H9 (cell line): ENCODE data around the gene ZNFX1. TPM values are rescaled to one million over a fixed set of nuclear protein-coding genes. Genes with fewer than 3 reads are reported as not detected.

ENCODE experiments used
- DNase-seq: peaks from one replicate; pipeline ENCODE4 v3.0.0-alpha.2; 2017
- H2AFZ ChIP-seq: one replicate; pipeline ENCODE4 v1.6.1; 2013; ENCODE audit warnings: mild to moderate bottlenecking, low read length, control low read depth, moderate library complexity
- H2AK5ac ChIP-seq: 2 replicates; pipeline ENCODE4 v1.6.1; 2013; ENCODE audit warnings: low read length, control low read depth, mixed read lengths; ENCODE audit not compliant: insufficient read length
- H2BK120ac ChIP-seq: one replicate; pipeline ENCODE4 v1.6.1; 2013; ENCODE audit warnings: low read depth, mild to moderate bottlenecking, low read length, control low read depth, inconsistent platforms; ENCODE audit not compliant: poor library complexity, severe bottlenecking
- H2BK12ac ChIP-seq: 2 replicates; pipeline ENCODE4 v1.6.1; 2013; ENCODE audit warnings: low read length, control low read depth, mixed read lengths, low read depth; ENCODE audit not compliant: insufficient read length
- H2BK15ac ChIP-seq: 2 replicates; pipeline ENCODE4 v1.6.1; 2013; ENCODE audit warnings: low read depth, low read length, control low read depth
- H2BK20ac ChIP-seq: one replicate; pipeline ENCODE4 v1.6.1; 2013; ENCODE audit warnings: low read depth, mild to moderate bottlenecking, low read length, control low read depth, inconsistent platforms; ENCODE audit not compliant: poor library complexity, severe bottlenecking
- H2BK5ac ChIP-seq: 2 replicates; pipeline ENCODE4 v1.6.1; 2013; ENCODE audit warnings: low read length, control low read depth, mixed read lengths; ENCODE audit not compliant: insufficient read length
- H3K14ac ChIP-seq: 2 replicates; pipeline ENCODE4 v1.6.1; 2013; ENCODE audit warnings: low read length, control low read depth; ENCODE audit not compliant: insufficient read depth
- H3K18ac ChIP-seq: 2 replicates; pipeline ENCODE4 v1.6.1; 2013; ENCODE audit warnings: low read depth, mild to moderate bottlenecking, mixed read lengths, low read length, control low read depth; ENCODE audit not compliant: insufficient read length
- H3K23ac ChIP-seq: 2 replicates; pipeline ENCODE4 v1.6.1; 2013; ENCODE audit warnings: low read length, control low read depth, mixed read lengths, low read depth; ENCODE audit not compliant: insufficient read length
- H3K23me2 ChIP-seq: 2 replicates; pipeline ENCODE4 v1.6.1; 2013; ENCODE audit warnings: low read depth, mild to moderate bottlenecking, mixed read lengths, low read length, control low read depth; ENCODE audit not compliant: insufficient read length, poor library complexity, severe bottlenecking
- H3K27ac ChIP-seq: 2 replicates; pipeline ENCODE4 v1.5.1; 2013; ENCODE audit warnings: low read length, control low read depth, mixed read lengths, low read depth; ENCODE audit not compliant: insufficient read length
- H3K27me3 ChIP-seq: 2 replicates; pipeline ENCODE4 v1.6.1; 2013; ENCODE audit warnings: low read length, control low read depth, inconsistent platforms; ENCODE audit not compliant: insufficient read depth
- H3K4ac ChIP-seq: 2 replicates; pipeline ENCODE4 v1.6.1; 2013; ENCODE audit warnings: low read depth, mild to moderate bottlenecking, control low read depth, inconsistent platforms, low read length, moderate library complexity
- H3K4me1 ChIP-seq: 2 replicates; pipeline ENCODE4 v1.6.1; 2013; ENCODE audit warnings: low read length, control low read depth, inconsistent platforms; ENCODE audit not compliant: insufficient read depth
- H3K4me2 ChIP-seq: 2 replicates; pipeline ENCODE4 v1.6.1; 2013; ENCODE audit warnings: low read length, control low read depth, mixed read lengths; ENCODE audit not compliant: insufficient read length, insufficient read depth
- H3K56ac ChIP-seq: 2 replicates; pipeline ENCODE4 v1.6.1; 2013; ENCODE audit warnings: low read depth, mild to moderate bottlenecking, mixed read lengths, low read length, control low read depth; ENCODE audit not compliant: insufficient read length
- H3K79me1 ChIP-seq: 2 replicates; pipeline ENCODE4 v1.6.1; 2013; ENCODE audit warnings: low read depth, mild to moderate bottlenecking, moderate library complexity, low read length, control low read depth, inconsistent platforms; ENCODE audit not compliant: insufficient read depth, poor library complexity, severe bottlenecking
- H3K79me2 ChIP-seq: 2 replicates; pipeline ENCODE4 v1.6.1; 2013; ENCODE audit warnings: low read length, control low read depth, inconsistent platforms; ENCODE audit not compliant: insufficient read depth
- H3K9ac ChIP-seq: 2 replicates; pipeline ENCODE4 v1.6.1; 2013; ENCODE audit warnings: low read length, control low read depth, mixed read lengths; ENCODE audit not compliant: insufficient read length; ENCODE audit errors: extremely low read depth
- H3K9me3 ChIP-seq: one replicate; pipeline ENCODE4 v1.6.1; 2013; ENCODE audit warnings: low read depth, low read length, inconsistent platforms; ENCODE audit not compliant: control insufficient read depth
- H3T11ph ChIP-seq: one replicate; pipeline ENCODE4 v1.6.1; 2013; ENCODE audit warnings: mild to moderate bottlenecking, low read length, control low read depth, inconsistent platforms
- H4K20me1 ChIP-seq: one replicate; pipeline ENCODE4 v1.6.1; 2013; ENCODE audit not compliant: control insufficient read depth, insufficient read length, insufficient read depth
- H4K5ac ChIP-seq: 2 replicates; pipeline ENCODE4 v1.6.1; 2013; ENCODE audit warnings: low read depth, mild to moderate bottlenecking, mixed read lengths, low read length, control low read depth; ENCODE audit not compliant: insufficient read length
- H4K8ac ChIP-seq: replicated peaks from 2 replicates; pipeline ENCODE4 v1.6.1; 2013; ENCODE audit warnings: low read length, control low read depth, mixed read lengths, low read depth; ENCODE audit not compliant: insufficient read length
- H4K91ac ChIP-seq: 2 replicates; pipeline ENCODE4 v1.6.1; 2013; ENCODE audit warnings: low read depth, mild to moderate bottlenecking, moderate library complexity, mixed read lengths, low read length, control low read depth; ENCODE audit not compliant: insufficient read length
- H3K27ac Mint-ChIP-seq, 3 experiments: 2 replicates in 2 of 3; 3 replicates in 1 of 3; pipeline ENCODE4 v1.8.0; 2020 to 2021; ENCODE audit warnings: mixed read lengths in 3 of 3, mild to moderate bottlenecking in 1 of 3, moderate library complexity in 1 of 3
- H3K27me3 Mint-ChIP-seq: 2 replicates; pipeline ENCODE4 v1.8.0; 2021; ENCODE audit warnings: low read depth, mild to moderate bottlenecking, moderate library complexity, mixed read lengths
- H3K36me3 Mint-ChIP-seq, 3 experiments: 2 replicates in 2 of 3; 3 replicates in 1 of 3; pipeline ENCODE4 v1.8.0; 2020 to 2021; ENCODE audit warnings: low read depth in 3 of 3, mixed read lengths in 3 of 3; ENCODE audit not compliant: insufficient read depth in 1 of 3
- H3K4me1 Mint-ChIP-seq, 2 experiments: 2 replicates each; pipeline ENCODE4 v1.8.0; 2020; ENCODE audit warnings: mixed read lengths in 2 of 2
- H3K4me3 Mint-ChIP-seq, 2 experiments: 2 replicates in 1 of 2; 3 replicates in 1 of 2; pipeline ENCODE4 v1.8.0; 2020 to 2021; ENCODE audit warnings: mild to moderate bottlenecking in 2 of 2, mixed read lengths in 2 of 2, moderate library complexity in 1 of 2
- H3K9me3 Mint-ChIP-seq, 2 experiments: 2 replicates in 1 of 2; 3 replicates in 1 of 2; pipeline ENCODE4 v1.8.0; 2020; ENCODE audit warnings: mild to moderate bottlenecking in 2 of 2, mixed read lengths in 2 of 2, moderate library complexity in 1 of 2
- CTCF ChIP-seq: fragments of 200-600 bp; sonication (generic); conservative IDR thresholded peaks from 3 replicates; pipeline ENCODE4 v1.8.0; 2021; ENCODE audit warnings: antibody characterized with exemption, mild to moderate bottlenecking
- WGBS: extraction: QIAGEN DNeasy Blood & Tissue Kit; methylation state at CpG from one replicate; pipeline ENCODE4 v1.1.7; 2013; ENCODE audit warnings: missing lambda C conversion rate, low lambda C conversion rate, mixed read lengths; ENCODE audit not compliant: insufficient read length; ENCODE audit errors: extremely low coverage; 5-methylcytosine and 5-hydroxymethylcytosine counted together
- total RNA-seq: library from RNA; stranded (reverse); gene quantifications from 2 replicates; pipeline ENCODE4 v1.2.1, GENCODE V29; 2021

The ZNFX1 gene
- total RNA-seq, 1 experiment from 2014 or later: 13.3 TPM

GRCh38 chr20:49319208-49319809 is 41.5 kb upstream of the ZNFX1 start:
- peaks cover 23 to 28% of the 10 kb centered on the region in 2 experiments for H3K4me1 Mint-ChIP-seq
- no peak for TF ChIP-seq CTCF
- peaks cover 20% of the 10 kb centered on the region; the same call in 1 of the 2 replicates for H3K27me3 ChIP-seq
- DNase-seq: no peak
- peak overlapping the region; percentile 69 to 87 for H3K4me3 Mint-ChIP-seq
- H3K27ac Mint-ChIP-seq: no peak overlapping the region
- H3T11ph ChIP-seq: no peak overlapping the region
- peaks cover 69% of the 10 kb centered on the region for H3K27me3 Mint-ChIP-seq
- H3K23ac ChIP-seq: no peak overlapping the region
- no peak overlapping the region for H4K91ac ChIP-seq
- no peak overlapping the region for H3K18ac ChIP-seq
- peaks cover 5 to 10% of the 10 kb centered on the region in 2 experiments; a peak in 2 of 5 replicates for H3K9me3 Mint-ChIP-seq
- 0 out of 2 replicates have a peak, but pooled peaks cover 4% of the 10 kb centered on the region for H3K4me1 ChIP-seq
- H3K36me3 Mint-ChIP-seq: no peaks in the 10 kb centered on the region; a peak in 1 of 7 replicates
- H2BK120ac ChIP-seq: no peak overlapping the region
- H3K14ac ChIP-seq: no peak overlapping the region
- WGBS: no CpG with 5 or more reads among the region's 25 CpGs
- H3K79me1 ChIP-seq: no peaks in the 10 kb centered on the region
- H2BK12ac ChIP-seq: no peak overlapping the region
- no peak overlapping the region for H2BK15ac ChIP-seq
- H3K79me2 ChIP-seq: no peaks in the 10 kb centered on the region
- H3K9me3 ChIP-seq: no peaks in the 10 kb centered on the region
- H3K56ac ChIP-seq: no peak overlapping the region
- no peak overlapping the region for H4K8ac ChIP-seq
- H3K4ac ChIP-seq: no peak overlapping the region
- H2BK5ac ChIP-seq: no peak overlapping the region
- no peak overlapping the region for H3K27ac ChIP-seq
- no peak overlapping the region for H4K5ac ChIP-seq
- H2AK5ac ChIP-seq: no peak overlapping the region
- no peak overlapping the region for H2AFZ ChIP-seq
- no peak overlapping the region for H3K9ac ChIP-seq
- H2BK20ac ChIP-seq: no peak overlapping the region
- H3K23me2 ChIP-seq: peaks cover 9% of the 10 kb centered on the region
- H4K20me1 ChIP-seq: no peaks in the 10 kb centered on the region
- peak overlapping the region; percentile 66 for H3K4me2 ChIP-seq
